HFFc6 (cell line): ENCODE data around the gene MTG2. TPM values are rescaled to one million over a fixed set of nuclear protein-coding genes. Genes with fewer than 3 reads are reported as not detected.
A peak's percentile ranks its signal among the peaks of the same experiment; 100 is the strongest.

Source experiments
- DNase-seq: peaks from one replicate; pipeline ENCODE4 v3.0.0-alpha.2; 2018
- H3K27ac Mint-ChIP-seq: 2 replicates; pipeline ENCODE4 v1.8.0; 2020; ENCODE audit warnings: mild to moderate bottlenecking, mixed read lengths
- H3K27me3 Mint-ChIP-seq: 2 replicates; pipeline ENCODE4 v1.8.0; 2021; ENCODE audit warnings: mild to moderate bottlenecking, moderate library complexity, mixed read lengths; ENCODE audit not compliant: insufficient read depth
- H3K36me3 Mint-ChIP-seq: 2 replicates; pipeline ENCODE4 v1.8.0; 2021; ENCODE audit warnings: low read depth, mixed read lengths
- H3K4me1 Mint-ChIP-seq: 2 replicates; pipeline ENCODE4 v1.8.0; 2020; ENCODE audit warnings: low read depth, mixed read lengths
- H3K4me3 Mint-ChIP-seq: 2 replicates; pipeline ENCODE4 v1.8.0; 2020; ENCODE audit warnings: mild to moderate bottlenecking, moderate library complexity, mixed read lengths
- H3K9me3 Mint-ChIP-seq: 2 replicates; pipeline ENCODE4 v1.8.0; 2020; ENCODE audit warnings: mild to moderate bottlenecking, mixed read lengths
- CTCF ChIP-seq: fragments of 200-600 bp; sonication (generic); IDR thresholded peaks from 2 replicates; pipeline ENCODE4 v1.5.0; 2021; ENCODE audit warnings: antibody characterized with exemption, mild to moderate bottlenecking
- total RNA-seq, 6 experiments: library from RNA; stranded (reverse); fragmentation: NEBNext Ultra II Directional; extraction: Animal tissue kit (Norgen Biotek cat#: 25700); gene quantifications; 2 replicates in 1 of 6; 3 replicates in 5 of 6; pipeline ENCODE4 v1.2.3, GENCODE V29; 2021

Gene MTG2
- total RNA-seq, 6 experiments from 2014 or later = 27.9 to 33.8 (median 30.2) TPM

- H3K4me1 Mint-ChIP-seq = peaks cover 24% of the 10 kb centered on the region
- peaks cover 34% of the 10 kb centered on the region for H3K36me3 Mint-ChIP-seq
- H3K27ac Mint-ChIP-seq = no peak overlapping the region
- peaks cover 6% of the 10 kb centered on the region; the same call in 1 of the 2 replicates for H3K9me3 Mint-ChIP-seq
- DNase-seq = no peak
- TF ChIP-seq CTCF = no peak
- H3K27me3 Mint-ChIP-seq = peaks cover 3% of the 10 kb centered on the region
- no peak overlapping the region for H3K4me3 Mint-ChIP-seq
These were observed 31.6 kb upstream of the MTG2 start for GRCh38 chr20:62151225-62151624.

- Mint-ChIP-seq H3K36me3 (peaks cover 34% of the 10 kb centered on the region), H3K27me3 (peaks cover 3% of the 10 kb centered on the region), H3K4me3 (no peak overlapping the region), H3K27ac (no peak overlapping the region), H3K9me3 (peaks cover 6% of the 10 kb centered on the region; the same call in 1 of the 2 replicates), H3K4me1 (peaks cover 24% of the 10 kb centered on the region)
- TF ChIP-seq CTCF = no peak
- DNase-seq = no peak
These were observed 30.9 kb upstream of the MTG2 start for GRCh38 chr20:62151835-62152364.

GRCh38 chr20:62155428-62156253, 27.2 kb upstream of the MTG2 start:
- Mint-ChIP-seq H3K27ac (no peak overlapping the region), H3K36me3 (peaks cover 40% of the 10 kb centered on the region), H3K4me3 (0 out of 2 replicates have a peak overlapping the region, but pooled peaks have one; percentile 4), H3K9me3 (peaks cover 6% of the 10 kb centered on the region; the same call in 1 of the 2 replicates), H3K27me3 (peaks cover 3% of the 10 kb centered on the region; the same call in 1 of the 2 replicates), H3K4me1 (peaks cover 29% of the 10 kb centered on the region)
- TF ChIP-seq CTCF = no peak
- DNase-seq = peak; percentile 37

GRCh38 chr20:62156254-62156556, 26.6 kb upstream of the MTG2 start:
- Mint-ChIP-seq H3K27me3 (peaks cover 3% of the 10 kb centered on the region; the same call in 1 of the 2 replicates), H3K4me3 (no peak overlapping the region), H3K27ac (no peak overlapping the region), H3K4me1 (peaks cover 35% of the 10 kb centered on the region), H3K9me3 (peaks cover 6% of the 10 kb centered on the region; the same call in 1 of the 2 replicates), H3K36me3 (peaks cover 42% of the 10 kb centered on the region)
- no peak for TF ChIP-seq CTCF
- DNase-seq = no peak

- Mint-ChIP-seq H3K27me3 (peaks cover 3% of the 10 kb centered on the region; the same call in 1 of the 2 replicates), H3K4me1 (peaks cover 35% of the 10 kb centered on the region), H3K9me3 (peaks cover 6% of the 10 kb centered on the region; the same call in 1 of the 2 replicates), H3K27ac (no peak overlapping the region), H3K36me3 (peaks cover 42% of the 10 kb centered on the region), H3K4me3 (no peak overlapping the region)
- DNase-seq = no peak
- peak; percentile 85 for TF ChIP-seq CTCF
These were observed 26.0 kb upstream of the MTG2 start for GRCh38 chr20:62156592-62157386.
